NCI-H345 treated with DMSO at 0.1 percent for 48 hours (cell line): Measurements from ENCODE around the gene CERCAM.
"Not testable (repeated sequence)": the region's sequence is repeated elsewhere in the genome, so short reads cannot be mapped to it uniquely, and the experiment has no call there.

Experiments used
- DNase-seq: peaks from one replicate; lab custom pipeline; 2025; ENCODE audit not compliant: unreplicated experiment; lab: John Stamatoyannopoulos, UW

Gene CERCAM

DNA sequence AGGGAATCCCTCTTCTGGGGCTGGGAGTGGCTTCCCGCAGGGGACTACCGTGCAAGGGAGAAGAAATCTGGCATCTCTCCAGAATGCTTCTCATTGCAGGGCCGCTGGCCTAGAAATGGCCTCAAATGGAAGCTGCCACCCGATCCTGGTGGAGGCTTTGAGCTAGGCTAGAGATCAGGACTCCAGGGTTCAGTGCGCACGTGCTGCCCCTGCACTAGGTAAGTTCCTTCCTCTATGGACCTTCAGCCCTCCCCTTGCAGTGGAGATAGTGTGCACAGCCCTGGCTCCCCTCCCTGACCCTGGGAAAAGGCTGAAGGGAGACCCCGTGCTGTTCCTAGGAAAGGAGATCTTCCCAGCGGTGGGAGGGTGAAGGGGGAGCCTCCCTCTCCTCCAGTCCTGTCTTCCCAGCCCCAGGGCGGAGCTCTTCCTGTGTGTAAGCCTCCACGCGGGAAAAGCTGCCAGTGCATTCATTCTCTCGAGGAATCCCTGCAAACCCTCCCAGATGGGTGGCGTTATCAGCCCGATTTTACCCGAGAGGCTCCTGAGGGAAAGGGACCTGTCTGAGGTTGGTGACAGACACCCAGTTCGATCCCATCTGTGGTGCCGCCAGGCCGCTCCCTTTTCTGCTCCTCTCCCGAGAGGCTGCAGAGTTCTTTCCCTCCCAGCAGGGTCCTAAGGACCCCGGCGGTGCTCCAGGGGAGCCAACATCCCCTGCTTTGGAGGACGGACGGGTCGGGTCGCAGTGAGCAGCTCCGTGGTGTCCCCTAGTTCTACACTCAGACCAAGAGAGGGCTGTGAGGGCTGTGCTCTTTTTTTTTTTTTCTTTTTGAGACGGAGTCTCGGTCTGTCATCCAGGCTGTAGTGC is 1.4 kb upstream of the CERCAM start:
- DNase-seq = peak; percentile 74

DNA sequence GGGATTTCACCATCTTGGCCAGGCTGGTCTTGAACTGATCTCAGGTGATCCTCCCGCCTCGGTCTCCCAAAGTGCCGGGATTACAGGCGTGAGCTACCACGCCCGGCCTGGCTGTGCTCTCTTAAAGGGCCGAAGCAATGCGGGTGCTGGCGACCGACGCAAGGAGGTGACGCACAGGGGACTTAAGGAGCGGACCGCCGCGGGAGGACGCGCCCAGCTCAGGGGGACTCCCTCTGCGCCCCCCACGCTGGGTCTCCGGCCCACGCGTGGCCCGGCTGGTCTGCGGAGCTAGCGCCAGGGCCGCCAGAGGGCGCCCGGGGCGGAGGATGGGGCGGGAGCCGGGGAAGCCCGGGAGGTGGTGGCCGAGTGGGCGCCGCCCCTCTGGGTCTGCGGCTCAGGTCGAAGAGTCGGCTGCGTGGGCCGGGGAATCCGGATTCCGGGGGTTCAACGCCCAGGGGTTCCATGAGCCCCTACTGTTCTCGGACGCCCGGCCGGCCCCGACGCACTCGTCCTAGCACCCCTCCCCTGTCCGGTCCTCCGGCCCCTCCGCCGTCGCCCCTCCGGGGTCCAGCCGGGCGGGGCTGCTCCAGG is 502 bp upstream of the CERCAM start:
- DNase-seq = peak; percentile 22

DNA sequence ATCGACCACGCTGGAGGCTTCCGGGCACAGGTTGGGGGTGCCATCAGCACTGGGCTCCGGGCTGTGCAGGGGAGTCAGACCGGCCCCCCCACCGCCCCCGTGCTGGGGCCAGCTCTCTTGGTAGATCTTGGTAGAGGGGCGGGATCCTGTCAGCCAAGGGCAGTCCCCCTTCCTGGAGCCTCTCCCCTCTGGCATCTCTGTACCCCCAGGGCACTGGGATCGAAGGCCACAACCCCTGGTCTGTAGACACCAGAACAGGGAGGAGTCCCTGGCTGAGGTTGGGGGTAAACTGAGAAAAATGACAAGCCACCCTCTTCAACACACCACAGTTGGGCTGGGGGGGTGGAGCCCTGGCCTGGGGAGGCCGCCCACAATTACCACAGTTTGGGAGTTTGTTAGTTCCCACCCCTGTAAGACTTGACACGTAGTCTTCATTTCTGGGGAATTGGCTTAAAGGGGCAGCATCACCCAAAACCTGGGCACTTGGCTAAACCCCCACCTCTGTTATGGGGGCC is 882 bp downstream of the CERCAM start:
- DNase-seq = no peak

DNA sequence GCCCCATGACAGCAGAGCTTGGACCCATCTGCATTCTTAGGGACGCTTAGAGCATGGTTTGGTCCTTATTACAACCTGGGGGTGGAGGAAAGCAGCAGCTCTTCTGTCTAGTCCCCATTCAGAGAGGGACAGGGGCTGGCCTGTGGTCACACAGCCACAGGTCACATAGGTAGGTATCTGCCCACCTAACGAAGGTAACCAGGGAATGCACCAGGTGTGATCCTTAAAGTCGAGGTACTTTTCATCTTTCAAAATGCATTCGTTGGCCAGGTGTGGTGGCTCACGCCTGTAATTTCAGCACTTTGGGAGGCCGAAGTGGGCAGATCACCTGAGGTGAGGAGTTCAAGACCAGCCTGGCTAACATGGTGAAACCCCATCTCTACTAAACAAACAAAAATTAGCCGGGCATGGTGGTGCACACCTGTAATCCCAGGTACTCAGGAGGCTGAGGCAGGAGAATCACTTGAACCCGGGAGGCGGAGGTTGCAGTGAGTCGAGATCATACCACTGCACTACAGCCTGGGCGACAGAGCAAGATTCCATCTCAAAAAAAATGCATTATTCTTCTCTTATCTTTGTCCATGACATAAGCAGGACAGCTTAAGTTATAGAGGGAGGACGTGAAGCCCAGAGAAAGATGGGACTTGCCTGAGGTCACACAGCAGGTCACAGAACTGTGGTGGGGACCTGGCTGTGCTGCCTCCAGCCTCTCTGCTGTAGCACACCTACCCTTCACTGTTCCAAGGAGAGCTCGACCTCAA is 1.5 kb downstream of the CERCAM start:
- DNase-seq = not testable (repeated sequence)

DNA sequence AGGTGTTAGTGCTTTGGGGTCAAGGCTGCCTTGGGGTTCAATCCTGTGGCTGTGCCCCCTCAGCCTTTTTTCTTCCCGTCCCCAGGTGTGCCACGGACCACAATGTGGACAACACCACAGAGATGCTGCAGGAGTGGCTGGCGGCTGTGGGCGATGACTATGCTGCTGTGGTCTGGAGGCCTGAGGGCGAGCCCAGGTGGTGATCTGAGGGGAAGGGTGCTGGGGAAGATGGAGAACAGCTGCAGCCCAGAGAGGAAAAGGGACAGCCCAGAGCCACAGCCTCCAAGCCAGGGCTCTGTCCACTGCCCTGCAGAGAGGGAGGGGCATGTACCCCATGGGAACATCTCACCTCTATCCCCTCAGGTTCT is 2.1 kb downstream of the CERCAM start:
- no peak for DNase-seq

DNA sequence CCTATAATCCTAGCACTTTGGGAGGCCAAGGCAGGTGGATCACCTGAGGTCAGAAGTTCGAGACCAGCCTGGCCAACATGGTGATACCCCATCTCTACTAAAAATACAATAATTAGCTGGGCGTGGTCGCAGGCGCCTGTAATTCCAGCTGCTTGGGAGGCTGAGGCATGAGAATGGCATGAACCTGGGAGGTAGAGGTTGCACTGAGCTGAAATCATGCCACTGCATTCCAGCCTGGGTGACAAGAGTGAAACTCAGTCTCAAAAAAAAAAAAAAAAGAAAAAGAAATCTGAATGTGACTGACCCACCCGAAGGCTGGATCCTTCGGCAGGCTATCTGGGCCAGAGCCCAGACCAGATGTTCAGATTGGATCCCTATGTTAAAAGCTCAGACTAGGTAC is 2.7 kb downstream of the CERCAM start:
- not testable (repeated sequence) for DNase-seq

DNA sequence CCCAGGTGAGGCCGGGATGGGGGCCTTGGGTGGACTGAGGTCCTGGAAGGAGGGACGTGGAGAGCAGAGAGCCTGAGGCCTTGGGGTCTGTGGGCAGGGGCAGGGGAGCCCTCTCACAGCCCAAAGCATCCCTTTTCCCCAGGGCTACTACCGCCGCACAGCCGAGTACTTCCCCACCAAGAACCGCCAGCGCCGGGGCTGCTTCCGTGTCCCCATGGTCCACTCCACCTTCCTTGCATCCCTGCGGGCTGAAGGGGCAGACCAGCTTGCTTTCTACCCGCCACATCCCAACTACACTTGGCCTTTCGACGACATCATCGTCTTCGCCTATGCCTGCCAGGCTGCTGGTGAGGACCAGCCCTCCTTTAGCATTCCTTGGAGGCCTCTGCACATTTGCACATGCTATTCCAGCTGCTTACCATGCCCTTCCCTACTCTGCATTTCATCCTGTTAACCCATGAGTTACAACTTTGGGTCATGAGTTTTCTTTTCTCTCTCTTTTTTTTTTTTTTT is 3.7 kb downstream of the CERCAM start:
- no peak for DNase-seq

DNA sequence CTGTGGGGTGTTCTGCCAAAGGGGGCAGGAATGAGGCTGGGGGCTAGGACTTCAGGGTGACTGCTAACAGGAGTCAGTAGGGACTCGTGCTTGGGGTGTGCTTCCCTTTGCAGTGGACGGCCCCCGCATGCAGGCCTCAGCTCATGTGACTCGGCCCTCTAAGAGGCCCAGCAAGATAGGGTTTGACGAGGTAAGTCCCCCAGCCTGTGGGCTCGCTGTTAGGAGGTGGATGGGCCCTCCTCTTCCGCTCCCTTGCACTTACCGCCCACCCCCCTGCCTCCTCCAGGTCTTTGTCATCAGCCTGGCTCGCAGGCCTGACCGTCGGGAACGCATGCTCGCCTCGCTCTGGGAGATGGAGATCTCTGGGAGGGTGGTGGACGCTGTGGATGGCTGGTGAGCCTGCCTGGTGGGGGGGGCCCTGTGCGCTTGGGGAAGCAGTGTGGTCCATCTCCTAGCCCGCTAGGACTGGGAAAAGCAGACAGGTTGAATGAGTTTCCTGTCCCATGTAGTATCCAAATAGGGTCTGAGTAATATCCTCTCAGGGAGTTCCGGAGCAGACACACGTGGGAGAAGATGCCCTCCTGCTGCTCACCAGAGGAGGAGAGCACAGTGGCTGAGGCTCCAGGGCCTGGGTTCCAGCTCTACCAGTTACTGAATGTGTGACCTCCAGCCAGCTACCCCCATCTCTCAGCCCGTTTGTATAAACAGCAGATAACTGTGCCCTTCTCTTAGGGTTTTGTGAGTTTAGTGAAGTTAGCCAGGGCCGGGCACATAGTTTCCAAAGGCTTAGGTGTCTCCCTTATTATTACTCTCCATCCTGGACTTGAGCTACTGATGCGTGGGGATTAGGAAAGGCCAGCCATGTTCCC is 8.2 kb downstream of the CERCAM start:
- no peak for DNase-seq

DNA sequence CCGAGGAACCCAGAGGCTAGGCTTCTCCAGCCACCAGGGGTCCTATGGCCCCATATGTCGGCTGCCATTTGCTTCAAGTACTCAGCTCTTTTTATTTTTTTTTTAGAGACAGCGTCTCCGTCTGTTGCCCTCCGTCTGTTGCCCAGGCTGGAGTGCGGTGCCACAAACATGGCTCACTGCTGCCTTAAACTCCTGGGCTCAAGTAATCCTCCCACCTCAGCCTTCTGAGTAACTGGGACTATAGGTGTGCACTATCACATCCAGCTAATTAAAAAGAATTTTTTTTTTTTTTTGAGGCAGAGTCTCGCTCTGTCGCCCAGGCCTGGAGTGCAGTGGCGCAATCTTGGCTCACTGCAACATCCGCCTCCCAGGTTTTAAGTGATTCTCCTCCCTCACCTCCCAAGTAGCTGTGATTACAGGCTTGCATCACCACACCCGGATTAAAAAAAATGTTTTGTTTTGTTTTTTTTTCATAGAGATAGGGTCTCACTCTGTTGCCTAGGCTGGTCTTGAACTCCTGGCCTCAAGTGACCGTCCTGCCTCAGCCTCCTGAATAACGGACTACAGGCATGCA is 8.9 kb downstream of the CERCAM start:
- no peak for DNase-seq

DNA sequence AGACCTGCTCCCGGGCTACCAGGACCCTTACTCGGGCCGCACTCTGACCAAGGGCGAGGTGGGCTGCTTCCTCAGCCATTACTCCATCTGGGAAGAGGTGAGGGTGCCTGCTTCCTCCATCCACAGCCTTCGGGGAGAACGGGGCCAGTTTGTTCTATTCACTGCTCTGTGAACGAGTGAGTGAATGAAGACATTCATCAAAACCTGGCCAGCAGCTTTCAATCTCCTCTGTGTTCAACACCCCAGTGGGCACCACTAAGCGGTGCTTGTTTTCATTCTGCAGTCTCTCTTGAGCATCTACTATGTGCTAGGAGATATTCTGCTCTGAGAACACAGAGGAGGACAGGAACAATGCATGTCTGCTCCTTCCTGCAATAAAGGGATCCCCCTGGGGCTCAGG is 10.6 kb downstream of the CERCAM start:
- DNase-seq = no peak

DNA sequence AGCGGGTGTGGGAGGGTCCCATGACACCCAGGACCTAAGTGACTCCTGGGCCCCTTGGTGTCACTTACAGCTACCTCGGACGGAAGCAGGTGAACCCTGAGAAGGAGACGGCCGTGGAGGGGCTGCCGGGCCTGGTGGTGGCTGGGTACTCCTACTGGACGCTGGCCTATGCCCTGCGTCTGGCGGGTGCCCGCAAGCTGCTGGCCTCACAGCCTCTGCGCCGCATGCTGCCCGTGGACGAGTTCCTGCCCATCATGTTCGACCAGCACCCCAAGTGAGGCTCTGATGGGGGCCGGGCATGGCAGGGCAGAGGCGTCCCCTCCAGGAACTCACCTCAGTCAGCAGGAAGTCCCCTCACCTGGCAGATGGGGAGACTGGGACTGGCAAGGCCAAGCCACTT is 13.7 kb downstream of the CERCAM start:
- DNase-seq = no peak

DNA sequence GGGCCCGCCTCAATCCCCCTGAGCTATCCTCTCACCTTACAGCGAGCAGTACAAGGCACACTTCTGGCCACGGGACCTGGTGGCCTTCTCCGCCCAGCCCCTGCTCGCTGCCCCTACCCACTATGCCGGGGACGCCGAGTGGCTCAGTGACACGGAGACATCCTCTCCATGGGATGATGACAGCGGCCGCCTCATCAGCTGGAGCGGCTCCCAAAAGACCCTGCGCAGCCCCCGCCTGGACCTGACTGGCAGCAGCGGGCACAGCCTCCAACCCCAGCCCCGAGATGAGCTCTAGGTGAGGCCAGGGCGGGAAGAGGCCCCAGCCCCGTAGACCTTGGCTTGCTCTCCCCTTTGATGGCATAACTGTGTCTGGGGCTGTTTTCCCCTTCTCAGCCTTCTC is 15.0 kb downstream of the CERCAM start:
- DNase-seq = no peak

DNA sequence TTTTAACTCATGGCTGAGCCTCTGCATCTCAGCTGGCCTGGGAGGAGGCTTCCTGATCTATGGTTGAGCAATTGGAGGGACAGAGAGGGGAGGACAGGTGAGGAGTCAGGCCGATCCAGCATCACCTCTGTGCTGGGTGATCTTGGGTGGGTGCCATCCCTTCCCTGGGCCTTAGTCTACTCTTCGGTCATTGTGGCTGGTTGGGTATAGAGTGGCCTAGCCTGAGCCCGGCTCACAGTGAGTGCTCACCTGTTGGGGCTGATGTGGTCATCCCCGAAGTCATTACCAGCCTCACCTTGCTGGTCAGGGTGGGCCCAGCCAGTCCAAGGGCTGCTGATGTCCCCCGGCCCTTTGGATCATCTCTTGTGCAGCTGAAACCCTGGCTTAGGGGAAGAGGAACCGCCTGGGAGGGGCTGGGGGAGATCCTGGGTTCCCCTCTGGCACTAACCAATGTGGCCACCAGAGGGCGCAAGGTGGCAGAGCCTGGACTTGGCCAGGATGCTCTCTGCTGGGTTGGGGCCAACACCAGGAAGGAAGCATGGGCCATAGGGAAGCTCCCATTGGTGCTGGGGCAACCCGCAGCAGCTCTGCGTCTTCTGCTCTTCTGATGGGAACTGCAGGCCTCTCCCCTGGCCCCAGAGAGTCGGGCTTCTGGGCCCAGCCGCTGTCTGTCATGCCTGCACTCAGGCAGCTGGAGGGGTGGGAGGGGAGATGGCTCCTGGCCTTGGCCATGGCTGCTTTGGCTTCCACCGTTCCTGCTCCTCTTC is 17.9 kb downstream of the CERCAM start:
- DNase-seq = peak; percentile 51

DNA sequence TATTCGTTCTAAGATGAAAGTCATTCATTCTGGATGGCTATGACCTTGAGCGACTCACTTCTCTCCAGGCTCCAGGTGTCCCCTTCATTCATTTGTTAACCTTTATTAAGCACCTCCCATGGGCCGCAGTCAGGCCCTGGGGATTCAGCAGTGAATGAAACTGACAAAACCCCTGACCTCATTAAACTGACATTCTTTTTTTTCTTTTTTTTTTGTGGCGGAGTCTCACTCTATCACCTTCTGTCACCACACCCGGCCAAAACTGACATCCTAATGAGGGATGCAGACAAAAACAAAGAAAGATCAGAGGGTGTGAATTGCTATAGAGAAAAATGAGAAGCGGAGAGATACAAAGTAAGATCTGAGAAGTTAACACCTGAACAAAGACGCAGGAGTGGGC is 18.6 kb downstream of the CERCAM start:
- no peak for DNase-seq

DNA sequence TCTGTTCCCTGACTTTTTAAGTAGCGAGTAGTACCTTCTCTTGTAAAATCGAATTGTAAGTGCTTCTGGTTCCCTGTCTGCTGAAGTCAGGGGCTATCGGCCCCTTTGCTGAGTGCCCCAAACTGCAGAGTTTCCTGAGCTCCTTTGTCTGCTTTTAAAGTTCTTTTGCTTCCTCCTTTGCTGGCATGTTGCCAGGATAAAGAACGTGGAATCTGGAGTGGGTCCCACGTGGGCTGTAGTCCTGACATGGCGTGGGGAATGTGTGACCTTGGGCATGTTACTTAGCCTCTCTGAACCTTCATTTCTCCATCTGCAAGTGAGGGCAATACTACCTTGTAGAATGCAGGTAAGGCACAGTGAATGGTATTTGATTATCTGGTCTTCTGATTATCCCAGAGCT is 21.5 kb downstream of the CERCAM start:
- DNase-seq = no peak

DNA sequence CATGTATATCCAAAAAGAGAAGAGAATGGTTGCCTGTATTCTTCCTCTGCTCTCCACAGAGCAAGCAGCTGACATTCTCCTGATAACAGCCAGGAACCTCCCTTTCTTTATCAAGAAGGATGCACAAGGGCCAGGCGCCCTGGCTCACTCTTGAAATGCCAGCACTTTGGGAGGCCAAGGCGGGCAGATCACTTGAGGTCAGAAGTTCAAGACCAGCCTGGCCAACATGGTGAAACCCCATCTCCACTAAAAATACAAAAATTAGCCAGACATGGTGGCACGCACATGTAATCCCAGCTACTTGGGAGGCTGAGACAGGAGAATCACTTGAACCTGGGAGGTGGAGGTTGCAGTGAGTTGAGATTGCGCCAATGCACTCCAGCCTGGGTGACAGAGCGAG is 25.8 kb downstream of the CERCAM start:
- DNase-seq = not testable (repeated sequence)

DNA sequence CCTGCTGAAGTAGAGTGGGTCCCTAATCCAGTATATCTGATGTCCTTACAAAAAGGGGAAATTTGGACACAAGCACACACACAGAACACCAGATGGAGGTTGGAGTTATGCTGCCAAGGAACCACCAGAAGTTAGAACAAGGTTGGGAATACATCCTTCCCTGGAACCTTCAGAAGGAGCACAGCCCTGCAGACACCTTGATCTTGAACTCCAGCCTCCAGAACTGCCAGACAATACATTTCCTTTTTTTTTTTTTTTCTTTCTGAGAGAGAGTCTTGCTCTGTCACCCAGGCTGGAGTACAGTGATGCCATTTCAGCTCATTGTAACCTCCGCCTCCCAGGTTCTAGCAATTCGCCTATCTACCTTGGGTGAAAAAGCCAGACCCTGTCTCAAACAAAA is 28.1 kb downstream of the CERCAM start:
- no peak for DNase-seq

DNA sequence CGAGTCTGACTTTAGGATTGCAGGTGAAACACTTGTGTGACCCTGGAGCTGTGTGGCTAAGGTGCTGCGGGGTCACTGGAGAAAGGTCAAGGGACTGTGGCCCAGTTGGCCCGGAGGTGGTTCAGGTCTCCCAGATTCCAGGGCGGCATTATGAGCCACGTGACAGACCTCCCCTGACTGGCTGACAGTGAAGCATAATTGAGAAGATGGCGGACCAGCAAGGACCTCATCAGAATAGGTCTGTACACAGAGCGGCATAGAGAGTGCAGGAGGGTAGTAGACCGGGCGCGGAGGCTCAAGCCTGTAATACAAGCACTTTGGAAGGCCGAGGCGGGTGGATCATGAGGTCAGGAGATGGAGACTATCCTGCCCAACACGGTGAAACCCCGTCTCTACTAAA is 34.3 kb downstream of the CERCAM start:
- peak; percentile 23 for DNase-seq

DNA sequence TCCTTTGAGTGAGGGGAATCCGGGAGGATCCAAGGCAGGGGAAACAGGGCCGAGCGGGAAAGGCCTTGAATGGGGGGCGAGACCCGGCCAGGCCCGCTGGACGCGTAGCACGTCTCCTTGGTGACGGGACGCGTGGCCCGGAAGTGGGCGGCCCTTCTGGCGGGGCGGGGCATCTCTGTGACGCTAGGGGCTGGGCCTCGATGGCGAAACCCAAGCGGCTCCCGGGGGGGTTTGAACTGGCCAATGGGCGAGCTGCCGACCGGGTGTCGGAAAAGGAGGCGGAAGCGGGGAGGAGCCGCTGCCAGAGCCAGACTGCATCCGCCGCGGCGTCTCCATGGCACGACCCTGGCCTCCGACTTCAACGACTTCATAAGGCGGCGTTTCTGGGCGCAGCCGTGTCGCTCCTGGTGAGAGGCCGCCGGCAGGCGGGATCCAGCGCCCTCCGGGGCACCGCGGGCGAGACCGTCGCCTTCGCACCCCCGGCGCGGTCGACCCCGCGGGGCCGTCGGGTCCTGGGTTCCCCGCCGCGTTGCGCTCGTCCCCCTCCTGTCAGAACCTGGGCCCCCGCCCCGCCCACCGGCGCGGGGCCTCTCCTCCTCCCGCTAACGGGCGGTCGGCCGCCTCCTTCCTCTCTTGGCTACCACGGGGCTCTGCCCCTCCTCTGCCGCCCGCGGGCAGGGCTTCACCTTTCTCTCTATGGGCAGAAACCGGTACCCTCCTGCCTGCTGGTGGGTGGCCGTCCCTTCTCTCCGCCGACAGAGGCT is 35.4 kb downstream of the CERCAM start, which contains the start of gene ODF2:
Gene ODF2 (plus strand): TSS at position 158 of the 764 bp plus-strand sequence. CDS start 86 bp downstream, at position 244.
- DNase-seq = peak; percentile 96
